Neural progenitor cell (in vitro differentiated cells): ENCODE results near the gene MGAT3. TPM values are rescaled to one million over a fixed set of nuclear protein-coding genes. Genes with fewer than 3 reads are reported as not detected.
A peak's percentile ranks its signal among the peaks of the same experiment; 100 is the strongest.

Experiments
- DNase-seq: peaks from one replicate; pipeline ENCODE4 v3.0.0-alpha.2; 2016; ENCODE audit warnings: low spot score
- H2AFZ ChIP-seq: fragments of 200-600 bp; sonication (generic); replicated peaks from 2 replicates; pipeline ENCODE4 v1.6.1; 2016; ENCODE audit warnings: antibody characterized with exemption
- H3F3A ChIP-seq: fragments of 200-600 bp; sonication (generic); 2 replicates; pipeline ENCODE4 v1.6.1; 2016; ENCODE audit warnings: antibody characterized with exemption, low read depth
- H3K27ac ChIP-seq: fragments of 200-600 bp; sonication (generic); 2 replicates; pipeline ENCODE4 v1.5.1; 2016; ENCODE audit warnings: mild to moderate bottlenecking
- H3K27me3 ChIP-seq: fragments of 200-600 bp; sonication (generic); 2 replicates; pipeline ENCODE4 v1.6.1; 2016; ENCODE audit warnings: mild to moderate bottlenecking, moderate library complexity
- H3K36me3 ChIP-seq: fragments of 200-600 bp; sonication (generic); 2 replicates; pipeline ENCODE4 v1.5.1; 2016
- H3K4me1 ChIP-seq: fragments of 200-600 bp; sonication (generic); 2 replicates; pipeline ENCODE4 v1.6.1; 2016; ENCODE audit warnings: mixed run types
- H3K4me2 ChIP-seq: fragments of 200-600 bp; sonication (generic); 2 replicates; pipeline ENCODE4 v1.6.1; 2016
- H3K4me3 ChIP-seq: fragments of 200-600 bp; sonication (generic); 2 replicates; pipeline ENCODE4 v1.5.1; 2016
- H3K79me2 ChIP-seq: fragments of 200-600 bp; sonication (generic); 2 replicates; pipeline ENCODE4 v1.6.1; 2016; ENCODE audit warnings: low read depth
- H3K9ac ChIP-seq: fragments of 200-600 bp; sonication (generic); 2 replicates; pipeline ENCODE4 v1.6.1; 2016
- H3K9me3 ChIP-seq: fragments of 200-600 bp; sonication (generic); 2 replicates; pipeline ENCODE4 v1.5.1; 2016; ENCODE audit warnings: low read depth
- H4K20me1 ChIP-seq: fragments of 200-600 bp; sonication (generic); 2 replicates; pipeline ENCODE4 v1.6.1; 2016; ENCODE audit warnings: low read depth
- H3K27ac Mint-ChIP-seq: 3 replicates; pipeline ENCODE4 v1.8.0; 2021; ENCODE audit warnings: mixed read lengths
- H3K27me3 Mint-ChIP-seq: 2 replicates; pipeline ENCODE4 v1.8.0; 2022; ENCODE audit warnings: low read depth, mild to moderate bottlenecking, inconsistent platforms, moderate library complexity, mixed read lengths; ENCODE audit not compliant: insufficient read depth
- H3K36me3 Mint-ChIP-seq: 3 replicates; pipeline ENCODE4 v1.8.0; 2021; ENCODE audit warnings: mixed read lengths
- H3K4me1 Mint-ChIP-seq: 3 replicates; pipeline ENCODE4 v1.8.0; 2021; ENCODE audit warnings: mixed read lengths
- H3K4me3 Mint-ChIP-seq: 3 replicates; pipeline ENCODE4 v1.8.0; 2021; ENCODE audit warnings: mild to moderate bottlenecking, moderate library complexity, mixed read lengths
- H3K9me3 Mint-ChIP-seq: 3 replicates; pipeline ENCODE4 v1.8.0; 2020; ENCODE audit warnings: mixed read lengths
- CTCF ChIP-seq: fragments of 200-600 bp; sonication (generic); IDR thresholded peaks from 2 replicates; pipeline ENCODE4 v1.5.1; 2017; ENCODE audit warnings: antibody characterized with exemption, mild to moderate bottlenecking
- EZH2 ChIP-seq: fragments of 200-600 bp; sonication (generic); IDR thresholded peaks from 2 replicates; pipeline ENCODE4 v1.6.1; 2017; ENCODE audit warnings: antibody characterized with exemption, mild to moderate bottlenecking, moderate library complexity
- EZH2phosphoT487 ChIP-seq: fragments of 200-600 bp; sonication (generic); IDR thresholded peaks from 2 replicates; pipeline ENCODE4 v1.6.1; 2017; ENCODE audit warnings: antibody characterized with exemption
- total RNA-seq: library from RNA; depleted of rRNA; stranded (reverse); fragments of >200 nt; gene quantifications from 2 replicates; pipeline ENCODE4 v1.2.3, GENCODE V29; 2015; ENCODE audit warnings: low replicate concordance

Gene MGAT3
- total RNA-seq, 1 donor from 2014 or later = 7.5 TPM

- no peak overlapping the region for H3K4me3 Mint-ChIP-seq
- no peaks in the 10 kb centered on the region for H3K27me3 ChIP-seq
- peak; percentile 45 for DNase-seq
- no peaks in the 10 kb centered on the region for H3K36me3 Mint-ChIP-seq
- H3K9me3 Mint-ChIP-seq = no peaks in the 10 kb centered on the region
- H3K27ac ChIP-seq = no peak overlapping the region
- peaks cover 9% of the 10 kb centered on the region for H3K4me1 Mint-ChIP-seq
- H3K27ac Mint-ChIP-seq = peak overlapping the region; percentile 62
- TF ChIP-seq EZH2 (no peak), EZH2phosphoT487 (no peak), CTCF (no peak)
- H3F3A ChIP-seq = no peaks in the 10 kb centered on the region
- H3K9ac ChIP-seq = no peak overlapping the region
- H3K4me2 ChIP-seq = no peak overlapping the region
- H4K20me1 ChIP-seq = no peaks in the 10 kb centered on the region
- H3K36me3 ChIP-seq = no peaks in the 10 kb centered on the region
- H3K79me2 ChIP-seq = no peaks in the 10 kb centered on the region
- H3K4me3 ChIP-seq = no peak overlapping the region
- peaks cover 5% of the 10 kb centered on the region for H3K27me3 Mint-ChIP-seq
- peak overlapping the region; percentile 83 for H2AFZ ChIP-seq
- H3K9me3 ChIP-seq = no peaks in the 10 kb centered on the region
- peaks cover 6% of the 10 kb centered on the region for H3K4me1 ChIP-seq
Measured at GRCh38 chr22:39446239-39446721, 10.5 kb upstream of the MGAT3 start.

GRCh38 chr22:39448205-39449054, 8.4 kb upstream of the MGAT3 start:
- DNase-seq = no peak
- H3K9ac ChIP-seq = no peak overlapping the region
- peaks cover 9% of the 10 kb centered on the region for H3F3A ChIP-seq
- H3K27ac ChIP-seq = no peak overlapping the region
- Mint-ChIP-seq H3K4me3 (no peak overlapping the region), H3K27ac (no peak overlapping the region), H3K9me3 (no peaks in the 10 kb centered on the region), H3K4me1 (peaks cover 18% of the 10 kb centered on the region), H3K36me3 (no peaks in the 10 kb centered on the region), H3K27me3 (peaks cover 7% of the 10 kb centered on the region)
- no peak overlapping the region for H3K4me2 ChIP-seq
- H3K27me3 ChIP-seq = no peaks in the 10 kb centered on the region
- H3K79me2 ChIP-seq = no peaks in the 10 kb centered on the region
- no peak overlapping the region for H3K4me3 ChIP-seq
- no peaks in the 10 kb centered on the region for H4K20me1 ChIP-seq
- H3K9me3 ChIP-seq = no peaks in the 10 kb centered on the region
- H3K4me1 ChIP-seq = peaks cover 17% of the 10 kb centered on the region
- TF ChIP-seq EZH2 (no peak), EZH2phosphoT487 (no peak), CTCF (no peak)
- no peaks in the 10 kb centered on the region for H3K36me3 ChIP-seq
- no peak overlapping the region for H2AFZ ChIP-seq

GRCh38 chr22:39449708-39450107, 7.1 kb upstream of the MGAT3 start:
- TF ChIP-seq CTCF (no peak), EZH2 (no peak), EZH2phosphoT487 (no peak)
- Histone ChIP-seq H3K4me2 (no peak overlapping the region), H3K27ac (no peak overlapping the region), H3K4me1 (peaks cover 29% of the 10 kb centered on the region), H3K79me2 (no peaks in the 10 kb centered on the region), H4K20me1 (no peaks in the 10 kb centered on the region), H3K27me3 (no peaks in the 10 kb centered on the region), H3K9ac (no peak overlapping the region), H3K9me3 (no peaks in the 10 kb centered on the region), H2AFZ (no peak overlapping the region), H3F3A (peaks cover 22% of the 10 kb centered on the region), H3K4me3 (no peak overlapping the region), H3K36me3 (no peaks in the 10 kb centered on the region)
- Mint-ChIP-seq H3K4me1 (peaks cover 27% of the 10 kb centered on the region), H3K27me3 (peaks cover 12% of the 10 kb centered on the region), H3K36me3 (no peaks in the 10 kb centered on the region), H3K4me3 (no peak overlapping the region), H3K9me3 (no peaks in the 10 kb centered on the region), H3K27ac (no peak overlapping the region)
- no peak for DNase-seq
